Measurements from ENCODE around the gene SLC6A8.

Gene SLC6A8

Small RNA genes within 50 kb of the gene (small RNA-seq; reads per million reads assigned to genes)
- 0 to 0.09 reads per million in 2 experiments for gene RN7SL687P
